SK-N-SH (cell line): ENCODE measurements around the gene NDUFA12.

Experiments
- CTCF ChIP-seq: fragments of 200-600 bp; sonication (generic); IDR thresholded peaks from 2 replicates; pipeline ENCODE4 v1.6.1; 2017; ENCODE audit warnings: antibody characterized with exemption, mild to moderate bottlenecking, moderate library complexity
- EP300 ChIP-seq, 2 experiments: IDR thresholded peaks; 2 replicates each; pipeline versions ENCODE4 v1.4.0 to v1.6.1; 2012; ENCODE audit warnings: borderline replicate concordance in 1 of 2, low read depth in 1 of 2, low read length in 1 of 2
- POLR2AphosphoS5 ChIP-seq: IDR thresholded peaks from 2 replicates; pipeline ENCODE4 v1.6.1; 2012; ENCODE audit warnings: low read depth, low read length

DNA sequence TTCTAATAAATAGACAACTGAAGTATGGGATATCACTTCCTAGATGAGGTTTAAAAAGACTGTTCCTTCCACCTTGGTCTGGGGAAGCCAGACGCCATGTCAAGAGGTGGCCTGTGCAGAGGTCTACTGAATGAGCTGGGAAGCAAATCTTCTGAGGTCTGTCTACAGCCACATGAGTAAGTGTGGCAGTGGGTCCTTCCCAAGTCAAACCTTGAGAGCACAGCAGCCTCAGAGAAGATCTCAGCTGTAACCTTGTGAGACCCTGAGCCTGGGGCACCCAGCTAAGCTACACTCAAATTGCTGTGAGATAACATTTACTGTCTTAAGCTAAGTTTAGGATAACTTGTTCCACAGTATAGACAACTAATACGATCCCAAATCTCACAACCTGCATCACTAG is 20.2 kb downstream of the NDUFA12 start:
- TF ChIP-seq POLR2AphosphoS5 (no peak), CTCF (no peak), EP300 (IDR thresholded peaks at IDR 0.05; ENCODE audit: borderline replicate concordance in 1 of 2, low read depth in 1 of 2, low read length in 1 of 2) (no peak)
